ENCODE measurements around the gene NEGR1.

Gene NEGR1

GRCh38 chr1:71719330-71719729 is 563.0 kb downstream of the NEGR1 start:
- TF ChIP-seq CTCF (IDR thresholded peaks at IDR 0.05; ENCODE audit: low read length, missing control alignments), result no peak
- DNase-seq (ENCODE audit: low read depth), result no peak
- no peak overlapping the region for H3K4me3 ChIP-seq (replicated peaks; ENCODE audit: low read depth, low read length)

- no peak for TF ChIP-seq CTCF (IDR thresholded peaks at IDR 0.05; ENCODE audit: low read length, missing control alignments)
- DNase-seq (ENCODE audit: low read depth), result no peak
- H3K4me3 ChIP-seq (replicated peaks; ENCODE audit: low read depth, low read length), result no peak overlapping the region
These were observed 565.2 kb downstream of the NEGR1 start for GRCh38 chr1:71717186-71717585.

- no peak for TF ChIP-seq CTCF (IDR thresholded peaks at IDR 0.05; ENCODE audit: low read length, missing control alignments)
- no peak overlapping the region for H3K4me3 ChIP-seq (replicated peaks; ENCODE audit: low read depth, low read length)
- no peak for DNase-seq (ENCODE audit: low read depth)
These were observed 570.9 kb downstream of the NEGR1 start for GRCh38 chr1:71711456-71711855.

- no peak overlapping the region for H3K4me3 ChIP-seq (replicated peaks; ENCODE audit: low read depth, low read length)
- no peak for DNase-seq (ENCODE audit: low read depth)
- TF ChIP-seq CTCF (IDR thresholded peaks at IDR 0.05; ENCODE audit: low read length, missing control alignments), result no peak
These were observed 576.2 kb downstream of the NEGR1 start for GRCh38 chr1:71706029-71706671.

GRCh38 chr1:71698186-71698585 is 584.2 kb downstream of the NEGR1 start:
- no peak for TF ChIP-seq CTCF (IDR thresholded peaks at IDR 0.05; ENCODE audit: low read length, missing control alignments)
- no peak overlapping the region for H3K4me3 ChIP-seq (replicated peaks; ENCODE audit: low read depth, low read length)
- no peak for DNase-seq (ENCODE audit: low read depth)

GRCh38 chr1:71695821-71696220 is 586.5 kb downstream of the NEGR1 start:
- peak; percentile 0 for DNase-seq (ENCODE audit: low read depth)
- no peak for TF ChIP-seq CTCF (IDR thresholded peaks at IDR 0.05; ENCODE audit: low read length, missing control alignments)
- no peak overlapping the region for H3K4me3 ChIP-seq (replicated peaks; ENCODE audit: low read depth, low read length)

- no peak overlapping the region for H3K4me3 ChIP-seq (replicated peaks; ENCODE audit: low read depth, low read length)
- no peak for DNase-seq (ENCODE audit: low read depth)
- no peak for TF ChIP-seq CTCF (IDR thresholded peaks at IDR 0.05; ENCODE audit: low read length, missing control alignments)
These were observed 587.3 kb downstream of the NEGR1 start for GRCh38 chr1:71695084-71695483.
